ENCODE measurements around the gene TBX20. TPM values are rescaled to one million over a fixed set of nuclear protein-coding genes. Genes with fewer than 3 reads are reported as not detected.

Gene TBX20
- total RNA-seq, 2 donors from 2014 or later = 0.35 to 3.4 TPM

DNA sequence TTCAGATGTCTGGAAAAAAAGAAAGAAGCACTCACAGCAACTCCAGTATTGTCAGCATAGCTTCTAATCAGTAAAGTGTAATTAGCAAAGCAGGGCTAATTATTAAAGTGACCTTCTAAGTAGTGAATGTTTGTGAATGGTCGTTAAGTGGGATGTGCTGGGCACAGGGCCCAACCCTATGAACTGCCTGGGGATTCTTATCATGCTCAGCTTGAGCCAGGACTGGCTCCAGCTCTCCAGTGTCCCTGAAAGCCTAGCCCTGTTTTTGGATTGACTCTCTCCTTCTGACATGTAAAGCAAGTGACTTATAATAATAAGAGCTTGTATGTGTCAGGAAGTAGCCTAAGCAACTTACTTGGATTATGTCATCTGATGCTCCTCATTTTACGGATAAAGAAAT lies 9.5 kb upstream of the TBX20 start:
- Histone ChIP-seq H3K4me3 (no peak overlapping the region), H3K36me3 (no peaks in the 10 kb centered on the region), H3K4me1 (ENCODE audit: control insufficient read depth in 1 of 2, low read depth in 2 of 2) (no peaks in the 10 kb centered on the region), H3K27me3 (replicated peaks; ENCODE audit: insufficient read depth) (no peaks in the 10 kb centered on the region), H3K27ac (no peak overlapping the region), H3K9me3 (no peaks in the 10 kb centered on the region)
- DNase-seq (ENCODE audit: low spot score) = no peak
- TF ChIP-seq, protein P1, sequence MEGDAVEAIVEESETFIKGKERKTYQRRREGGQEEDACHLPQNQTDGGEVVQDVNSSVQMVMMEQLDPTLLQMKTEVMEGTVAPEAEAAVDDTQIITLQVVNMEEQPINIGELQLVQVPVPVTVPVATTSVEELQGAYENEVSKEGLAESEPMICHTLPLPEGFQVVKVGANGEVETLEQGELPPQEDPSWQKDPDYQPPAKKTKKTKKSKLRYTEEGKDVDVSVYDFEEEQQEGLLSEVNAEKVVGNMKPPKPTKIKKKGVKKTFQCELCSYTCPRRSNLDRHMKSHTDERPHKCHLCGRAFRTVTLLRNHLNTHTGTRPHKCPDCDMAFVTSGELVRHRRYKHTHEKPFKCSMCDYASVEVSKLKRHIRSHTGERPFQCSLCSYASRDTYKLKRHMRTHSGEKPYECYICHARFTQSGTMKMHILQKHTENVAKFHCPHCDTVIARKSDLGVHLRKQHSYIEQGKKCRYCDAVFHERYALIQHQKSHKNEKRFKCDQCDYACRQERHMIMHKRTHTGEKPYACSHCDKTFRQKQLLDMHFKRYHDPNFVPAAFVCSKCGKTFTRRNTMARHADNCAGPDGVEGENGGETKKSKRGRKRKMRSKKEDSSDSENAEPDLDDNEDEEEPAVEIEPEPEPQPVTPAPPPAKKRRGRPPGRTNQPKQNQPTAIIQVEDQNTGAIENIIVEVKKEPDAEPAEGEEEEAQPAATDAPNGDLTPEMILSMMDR (IDR thresholded peaks at IDR 0.05) = no peak
- no peak for ATAC-seq (ENCODE audit: insufficient number of reproducible peaks, low FRiP score, low read depth)

DNA sequence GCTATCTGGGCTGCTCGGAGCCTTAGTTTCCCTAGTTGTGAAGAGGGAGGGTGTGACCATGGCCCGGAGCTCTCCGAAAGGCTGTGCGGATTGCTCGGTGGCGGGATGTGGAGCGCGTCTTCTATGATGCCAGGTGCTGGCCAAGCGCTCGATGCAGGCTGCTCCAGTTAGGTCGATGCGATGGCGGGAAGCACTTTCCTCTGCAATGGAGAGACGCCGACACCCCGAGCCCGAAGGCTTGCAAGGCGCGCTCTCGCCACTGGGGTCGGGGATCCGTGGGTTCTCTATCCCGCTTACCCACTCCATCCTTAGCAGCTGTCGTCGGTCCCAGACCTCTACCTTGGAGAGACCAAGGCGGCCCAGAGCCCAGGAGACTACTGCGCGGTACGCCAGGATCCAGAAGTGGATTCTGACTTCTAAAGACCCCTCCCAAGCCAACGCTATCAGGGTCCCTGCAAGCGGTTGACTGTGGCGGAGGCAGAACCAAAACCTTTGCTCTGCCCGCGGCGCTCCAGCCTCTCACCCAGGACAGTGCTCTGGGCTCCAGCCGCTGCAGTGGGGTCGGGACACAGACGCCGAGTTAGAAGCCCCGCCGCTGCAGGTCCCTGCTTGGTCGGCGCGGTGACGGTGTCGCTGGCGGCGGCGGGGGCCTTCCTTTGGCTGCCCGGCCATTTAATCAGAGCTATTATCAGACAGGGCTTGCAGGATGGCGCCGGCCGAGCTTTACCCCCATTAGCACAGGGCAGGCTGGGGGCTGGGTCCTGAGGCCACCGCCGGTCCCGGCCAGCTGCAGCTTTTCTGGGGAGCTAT lies 7.8 kb upstream of the TBX20 start:
- Histone ChIP-seq H3K27ac (no peak overlapping the region), H3K27me3 (replicated peaks; ENCODE audit: insufficient read depth) (peaks cover 7% of the 10 kb centered on the region), H3K9me3 (no peaks in the 10 kb centered on the region), H3K36me3 (no peaks in the 10 kb centered on the region), H3K4me3 (no peak overlapping the region), H3K4me1 (ENCODE audit: control insufficient read depth in 1 of 2, low read depth in 2 of 2) (no peaks in the 10 kb centered on the region)
- DNase-seq (ENCODE audit: low spot score) = no peak
- TF ChIP-seq, protein P1 (IDR thresholded peaks at IDR 0.05) = no peak
- no peak for ATAC-seq (ENCODE audit: insufficient number of reproducible peaks, low FRiP score, low read depth)

DNA sequence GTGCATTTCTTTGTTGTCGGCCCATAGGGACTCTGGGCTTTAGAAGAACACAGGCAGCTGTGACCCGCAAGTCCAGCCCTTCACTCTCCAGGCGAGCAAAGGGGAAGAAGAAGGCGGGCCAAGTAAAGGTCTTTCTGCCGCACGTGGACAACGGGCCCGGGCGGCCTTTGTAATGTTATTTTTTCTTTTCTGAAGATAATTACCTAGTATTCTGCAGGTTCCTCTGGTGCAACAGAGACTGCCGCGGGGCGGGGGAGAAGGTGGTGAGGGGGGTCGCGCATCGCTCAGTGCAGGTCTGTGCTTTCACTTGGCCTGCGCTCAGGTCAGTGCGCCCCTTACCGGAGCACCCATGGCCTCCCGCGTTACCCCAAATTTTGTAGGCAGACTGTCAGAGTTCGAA lies 7.1 kb upstream of the TBX20 start:
- Histone ChIP-seq H3K4me3 (no peak overlapping the region), H3K36me3 (no peaks in the 10 kb centered on the region), H3K27me3 (replicated peaks; ENCODE audit: insufficient read depth) (peaks cover 13% of the 10 kb centered on the region), H3K9me3 (no peaks in the 10 kb centered on the region), H3K4me1 (ENCODE audit: control insufficient read depth in 1 of 2, low read depth in 2 of 2) (no peaks in the 10 kb centered on the region), H3K27ac (no peak overlapping the region)
- DNase-seq (ENCODE audit: low spot score) (no peak), ATAC-seq (ENCODE audit: insufficient number of reproducible peaks, low FRiP score, low read depth) (no peak)
- TF ChIP-seq, protein P1 (IDR thresholded peaks at IDR 0.05) = no peak

GRCh38 chr7:35260246-35260645 lies 6.3 kb upstream of the TBX20 start:
- Histone ChIP-seq H3K9me3 (no peaks in the 10 kb centered on the region), H3K36me3 (no peaks in the 10 kb centered on the region), H3K4me1 (ENCODE audit: control insufficient read depth in 1 of 2, low read depth in 2 of 2) (no peaks in the 10 kb centered on the region), H3K27me3 (replicated peaks; ENCODE audit: insufficient read depth) (peaks cover 21% of the 10 kb centered on the region), H3K27ac (no peak overlapping the region), H3K4me3 (no peak overlapping the region)
- no peak for ATAC-seq (ENCODE audit: insufficient number of reproducible peaks, low FRiP score, low read depth)
- DNase-seq (ENCODE audit: low spot score) = no peak
- TF ChIP-seq, protein P1 (IDR thresholded peaks at IDR 0.05) = no peak

DNA sequence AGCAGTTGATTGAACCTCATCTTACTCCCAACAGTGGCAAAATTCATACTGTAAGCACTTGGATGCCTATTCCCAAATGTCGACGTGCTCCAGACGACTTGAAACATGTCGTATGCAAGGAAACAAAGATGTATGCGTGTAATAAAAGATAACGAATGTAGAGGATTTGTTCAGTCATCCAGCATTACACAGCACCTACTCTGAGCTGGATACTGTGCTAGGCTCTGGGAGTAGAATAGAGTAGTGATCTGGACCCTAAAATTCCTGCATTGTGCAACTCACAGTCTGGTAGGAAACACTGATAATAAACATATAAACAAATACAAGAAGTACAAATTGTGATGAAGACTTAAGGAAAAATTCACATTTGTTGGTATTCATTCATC lies 5.6 kb upstream of the TBX20 start:
- TF ChIP-seq, protein P1 (IDR thresholded peaks at IDR 0.05) = no peak
- ATAC-seq (ENCODE audit: insufficient number of reproducible peaks, low FRiP score, low read depth) = no peak
- Histone ChIP-seq H3K36me3 (no peaks in the 10 kb centered on the region), H3K4me3 (no peak overlapping the region), H3K27ac (no peak overlapping the region), H3K27me3 (replicated peaks; ENCODE audit: insufficient read depth) (peaks cover 25% of the 10 kb centered on the region), H3K4me1 (ENCODE audit: control insufficient read depth in 1 of 2, low read depth in 2 of 2) (no peaks in the 10 kb centered on the region), H3K9me3 (no peaks in the 10 kb centered on the region)
- DNase-seq (ENCODE audit: low spot score) = no peak
